ENCODE data around the gene TMEM220.

TMEM220 gene

GRCh38 chr17:10681866-10682446 lies 47.9 kb downstream of the TMEM220 start:
- DNase-seq (ENCODE audit: insufficient read length): no peak
- no peak for TF ChIP-seq TAF1 (IDR thresholded peaks at IDR 0.05; ENCODE audit: borderline replicate concordance, low read depth, low read length)
- TF ChIP-seq POLR2A (IDR thresholded peaks at IDR 0.05; ENCODE audit: low read depth, low read length): no peak
- TF ChIP-seq POLR2AphosphoS5 (IDR thresholded peaks at IDR 0.05; ENCODE audit: low read depth, low read length): no peak
- FAIRE-seq: no peak

GRCh38 chr17:10674704-10675103 lies 55.1 kb downstream of the TMEM220 start:
- DNase-seq (ENCODE audit: insufficient read length) (no peak), FAIRE-seq (no peak)
- TF ChIP-seq TAF1 (IDR thresholded peaks at IDR 0.05; ENCODE audit: borderline replicate concordance, low read depth, low read length) (no peak), POLR2AphosphoS5 (IDR thresholded peaks at IDR 0.05; ENCODE audit: low read depth, low read length) (no peak), POLR2A (IDR thresholded peaks at IDR 0.05; ENCODE audit: low read depth, low read length) (no peak)

GRCh38 chr17:10673312-10673711 lies 56.5 kb downstream of the TMEM220 start:
- no peak for FAIRE-seq
- TF ChIP-seq TAF1 (IDR thresholded peaks at IDR 0.05; ENCODE audit: borderline replicate concordance, low read depth, low read length) (no peak), POLR2A (IDR thresholded peaks at IDR 0.05; ENCODE audit: low read depth, low read length) (no peak), POLR2AphosphoS5 (IDR thresholded peaks at IDR 0.05; ENCODE audit: low read depth, low read length) (no peak)
- DNase-seq (ENCODE audit: insufficient read length): no peak

GRCh38 chr17:10668775-10669174 lies 61.0 kb downstream of the TMEM220 start:
- DNase-seq (ENCODE audit: insufficient read length) (no peak), FAIRE-seq (no peak)
- no peak for TF ChIP-seq POLR2AphosphoS5 (IDR thresholded peaks at IDR 0.05; ENCODE audit: low read depth, low read length)
- TF ChIP-seq POLR2A (IDR thresholded peaks at IDR 0.05; ENCODE audit: low read depth, low read length): no peak
- no peak for TF ChIP-seq TAF1 (IDR thresholded peaks at IDR 0.05; ENCODE audit: borderline replicate concordance, low read depth, low read length)

- no peak for DNase-seq (ENCODE audit: insufficient read length)
- TF ChIP-seq POLR2AphosphoS5 (IDR thresholded peaks at IDR 0.05; ENCODE audit: low read depth, low read length) (no peak), TAF1 (IDR thresholded peaks at IDR 0.05; ENCODE audit: borderline replicate concordance, low read depth, low read length) (no peak), POLR2A (IDR thresholded peaks at IDR 0.05; ENCODE audit: low read depth, low read length) (no peak)
- no peak for FAIRE-seq
Observed at GRCh38 chr17:10666906-10667305, 62.9 kb downstream of the TMEM220 start.

GRCh38 chr17:10664571-10664970 lies 65.3 kb downstream of the TMEM220 start:
- no peak for DNase-seq (ENCODE audit: insufficient read length)
- TF ChIP-seq POLR2AphosphoS5 (IDR thresholded peaks at IDR 0.05; ENCODE audit: low read depth, low read length) (no peak), TAF1 (IDR thresholded peaks at IDR 0.05; ENCODE audit: borderline replicate concordance, low read depth, low read length) (no peak), POLR2A (IDR thresholded peaks at IDR 0.05; ENCODE audit: low read depth, low read length) (no peak)
- no peak for FAIRE-seq

Measured in GM12892 (cell line).